COR-L47 (cell line): ENCODE results near the gene UCN2.
"Not testable (repeated sequence)": the region's sequence is repeated elsewhere in the genome, so short reads cannot be mapped to it uniquely, and the experiment has no call there.

Experiments
- DNase-seq: peaks from one replicate; lab custom pipeline; 2025; lab: John Stamatoyannopoulos, UW

Gene UCN2

GRCh38 chr3:48536116-48536515 lies 27.5 kb downstream of the UCN2 start:
- DNase-seq, result no peak

DNA sequence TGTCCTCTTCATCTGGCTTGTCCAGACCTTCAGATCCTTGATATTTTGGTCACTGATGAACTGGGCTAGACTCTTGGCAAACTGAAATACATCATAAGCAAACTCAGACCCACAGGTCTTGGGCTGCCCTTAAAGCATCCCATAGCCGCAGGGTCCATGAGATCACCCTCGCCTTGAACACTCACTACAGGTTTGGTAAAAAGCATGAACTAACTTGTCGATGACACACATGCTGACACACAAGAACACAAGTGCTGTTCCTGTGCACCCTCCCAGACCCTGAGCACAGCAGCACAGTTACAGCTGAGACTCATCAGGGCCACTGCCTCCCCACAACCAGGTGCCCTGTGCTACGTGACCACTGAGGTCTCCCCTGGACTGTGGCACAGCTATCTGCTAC lies 28.0 kb downstream of the UCN2 start:
- DNase-seq, result no peak

- no peak for DNase-seq
Observed at GRCh38 chr3:48532977-48533337, 30.6 kb downstream of the UCN2 start.

DNA sequence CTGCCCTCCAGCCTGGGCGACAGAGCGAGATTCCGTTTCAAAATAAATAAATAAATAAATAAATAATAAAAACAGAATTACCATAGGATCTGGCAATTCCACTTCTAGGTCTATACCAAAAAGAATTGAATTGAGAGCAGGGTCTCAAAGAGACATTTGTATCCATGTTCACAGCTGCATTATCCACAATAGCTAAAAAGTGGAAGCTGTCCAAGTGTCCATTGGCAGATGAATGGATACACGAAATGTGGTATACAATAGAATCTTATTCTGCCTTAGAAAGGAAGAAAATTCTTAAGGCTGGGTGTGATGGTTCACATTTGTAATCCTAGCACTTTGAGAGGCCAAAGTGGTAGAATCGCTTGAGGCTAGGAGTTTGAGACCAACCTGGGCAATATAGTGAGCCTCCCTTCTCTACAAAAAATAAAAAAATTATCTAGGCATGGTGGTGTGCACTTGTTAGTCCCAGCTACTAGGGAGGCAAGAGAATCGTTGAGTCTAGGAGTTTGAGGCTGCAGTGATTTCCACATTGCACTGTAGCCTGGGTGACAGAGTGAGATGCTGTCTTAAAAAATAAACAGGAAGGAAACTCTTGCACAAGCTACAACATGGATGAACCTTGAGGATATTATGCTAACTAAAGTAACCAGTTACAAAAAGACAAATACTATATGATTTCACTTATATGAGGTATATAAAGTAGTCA lies 31.2 kb downstream of the UCN2 start:
- no peak for DNase-seq

DNA sequence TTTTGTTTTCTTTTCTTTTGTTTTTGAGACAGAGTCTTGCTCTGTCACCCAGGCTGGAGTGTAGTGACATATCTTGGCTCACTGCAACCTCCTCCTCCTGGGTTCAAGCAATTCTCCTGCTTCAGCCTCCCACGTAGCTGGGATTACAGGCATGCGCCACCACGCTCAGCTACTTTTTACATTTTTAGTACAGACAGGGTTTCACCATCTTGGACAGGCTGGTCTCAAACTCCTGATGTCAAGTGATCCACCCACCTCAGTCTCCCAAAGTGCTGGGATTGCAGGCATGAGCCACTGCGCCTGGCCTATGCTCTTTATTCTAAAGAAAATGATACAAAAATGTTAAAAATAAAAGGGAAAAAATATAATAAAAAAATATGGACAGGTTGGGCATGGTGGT lies 32.9 kb downstream of the UCN2 start:
- DNase-seq, result not testable (repeated sequence)

DNA sequence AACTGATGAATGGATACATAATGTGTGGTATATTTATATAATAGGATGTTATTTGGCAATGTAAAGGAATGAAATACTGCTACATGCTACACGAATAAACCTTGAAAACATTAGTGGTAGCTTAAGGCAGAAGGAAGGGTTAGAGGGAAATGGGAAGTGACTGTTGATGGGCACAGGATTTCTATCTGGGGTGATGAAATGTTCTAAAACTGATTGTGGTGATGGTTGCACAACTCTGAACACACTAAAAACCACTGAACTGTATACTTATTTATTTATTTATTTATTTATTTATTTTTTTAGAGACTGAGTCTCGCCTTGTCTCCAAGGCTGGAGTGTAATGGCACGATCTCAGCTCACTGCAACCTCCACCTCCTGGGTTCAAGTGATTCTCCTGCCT lies 34.8 kb downstream of the UCN2 start:
- DNase-seq, result no peak

DNA sequence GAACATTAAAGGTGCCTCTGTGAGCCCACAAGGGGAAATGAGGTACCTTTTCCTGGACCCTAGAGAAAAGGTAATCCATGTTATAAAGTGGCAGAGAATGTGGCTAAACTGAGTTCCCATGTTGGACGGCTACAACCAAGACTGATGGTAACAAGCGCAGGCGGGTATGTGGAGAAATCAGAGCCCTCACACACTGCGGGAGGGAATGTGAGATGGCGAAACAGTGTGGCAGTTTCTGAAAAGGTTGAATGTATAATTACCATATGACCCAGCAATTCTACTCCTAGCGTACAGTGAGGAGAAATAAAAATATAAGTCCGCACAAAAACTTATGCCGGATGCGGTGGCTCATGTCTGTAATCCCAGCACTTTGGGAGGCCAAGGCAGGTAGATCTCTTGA lies 35.5 kb downstream of the UCN2 start:
- no peak for DNase-seq

GRCh38 chr3:48524970-48525369 lies 38.6 kb downstream of the UCN2 start:
- no peak for DNase-seq

GRCh38 chr3:48521635-48522034 lies 41.9 kb downstream of the UCN2 start:
- DNase-seq, result no peak

DNA sequence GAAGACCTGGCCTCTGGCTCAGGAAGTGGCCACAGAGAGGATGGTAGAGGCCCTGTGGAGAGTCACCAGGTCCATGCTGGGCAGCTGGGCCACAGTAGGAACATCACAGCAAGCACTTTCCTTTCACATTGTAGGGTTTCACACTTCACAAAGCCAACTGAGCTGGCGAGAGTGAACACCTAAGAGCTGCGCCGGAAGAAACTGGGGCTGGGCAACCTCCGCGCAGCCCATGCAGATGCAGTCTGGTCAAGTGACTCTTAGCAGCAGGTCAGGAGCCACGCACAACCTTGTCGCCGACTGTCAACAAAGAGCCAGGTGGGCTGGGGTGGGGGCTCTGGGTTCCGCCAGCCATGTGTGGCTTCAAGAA lies 44.3 kb downstream of the UCN2 start:
- DNase-seq, result no peak

DNA sequence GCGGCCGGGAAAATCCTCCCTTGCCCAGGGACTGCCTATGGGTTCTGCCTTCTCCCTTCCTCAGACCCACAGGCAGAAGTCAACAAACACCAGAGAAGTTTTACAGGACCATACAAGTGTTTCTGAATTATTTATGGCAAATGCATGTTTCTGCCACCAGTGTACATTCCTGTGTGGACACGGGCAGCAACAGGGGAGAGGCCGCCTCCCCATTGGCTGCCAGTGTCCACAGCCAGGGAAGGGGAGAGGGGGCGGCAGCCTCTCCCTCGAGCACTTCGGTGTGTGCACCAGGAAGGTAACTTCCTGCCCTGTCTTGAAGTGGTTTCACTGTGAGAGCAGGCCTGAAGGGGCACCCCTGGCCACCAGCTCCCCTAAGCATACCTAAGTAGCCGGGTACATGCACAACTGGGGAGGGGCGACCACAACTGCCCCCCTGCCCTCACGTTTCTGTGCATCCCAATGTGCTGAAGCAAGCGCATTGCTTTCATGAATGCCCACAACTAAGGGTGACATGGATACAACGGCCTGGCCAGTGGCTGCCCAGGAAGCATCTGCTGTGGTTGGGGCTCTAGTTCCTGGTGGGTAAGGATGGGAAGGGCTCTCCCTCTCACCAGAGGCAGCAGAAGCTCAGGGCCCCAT lies 44.8 kb downstream of the UCN2 start:
- DNase-seq, result no peak

- DNase-seq, result no peak
Observed at GRCh38 chr3:48518069-48518468, 45.5 kb downstream of the UCN2 start.

DNA sequence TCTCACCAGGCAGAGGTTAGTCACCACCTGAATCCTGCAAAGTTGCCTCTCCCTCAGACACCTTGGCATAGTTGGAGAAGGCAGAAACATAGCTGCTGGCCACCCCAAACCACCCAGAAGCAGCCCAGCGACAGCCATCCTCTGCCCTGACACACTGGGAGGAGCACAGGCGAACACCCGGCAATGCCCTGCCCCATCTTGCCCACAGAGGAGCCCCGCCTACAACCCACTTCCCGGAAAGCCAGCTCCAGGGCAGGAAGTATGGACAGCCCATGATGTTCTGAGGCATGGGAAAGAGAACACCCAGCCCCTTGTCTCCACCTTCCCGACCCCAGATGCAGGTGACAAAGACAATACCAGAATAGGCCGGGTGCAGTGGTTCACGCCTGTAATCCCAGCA lies 47.0 kb downstream of the UCN2 start:
- no peak for DNase-seq

DNA sequence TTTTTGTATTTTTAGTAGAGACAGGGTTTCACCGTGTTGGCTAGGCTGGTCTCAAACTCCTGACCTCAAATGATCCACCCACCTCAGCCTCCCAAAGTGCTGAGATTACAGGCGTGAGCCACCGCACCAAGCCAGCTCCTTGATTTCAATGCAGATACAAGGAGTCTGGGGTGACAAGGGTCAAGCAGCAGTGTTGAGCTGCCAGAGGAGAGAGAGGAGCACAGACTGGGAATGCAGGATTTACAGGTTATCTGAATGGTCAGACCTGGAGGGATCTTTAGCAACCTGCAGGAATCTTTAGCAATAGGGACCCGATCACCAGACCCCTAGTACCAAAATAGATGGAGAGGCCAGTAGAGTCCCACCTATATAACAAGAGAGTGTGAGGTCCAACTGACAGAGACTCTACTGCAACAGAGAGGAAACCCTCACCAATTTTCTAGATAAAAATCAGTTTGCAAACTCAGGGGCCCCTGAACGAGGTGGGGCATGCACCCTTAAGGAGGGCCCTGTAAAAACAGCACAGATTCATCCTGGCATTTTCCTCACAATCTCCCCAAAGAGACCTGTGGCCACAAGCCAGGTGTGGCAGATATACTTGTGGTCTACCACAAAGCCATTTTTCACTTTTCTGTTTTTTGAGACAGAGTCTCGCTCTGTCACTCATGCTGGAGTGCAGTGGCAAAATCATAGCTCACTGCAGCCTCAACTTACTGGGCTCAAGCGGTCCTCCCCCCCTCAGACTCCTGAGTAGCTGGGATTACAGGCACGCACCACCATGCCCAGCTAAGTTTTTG lies 49.0 kb downstream of the UCN2 start:
- no peak for DNase-seq
